ENCODE results near the gene CRELD2.

Gene CRELD2

DNA sequence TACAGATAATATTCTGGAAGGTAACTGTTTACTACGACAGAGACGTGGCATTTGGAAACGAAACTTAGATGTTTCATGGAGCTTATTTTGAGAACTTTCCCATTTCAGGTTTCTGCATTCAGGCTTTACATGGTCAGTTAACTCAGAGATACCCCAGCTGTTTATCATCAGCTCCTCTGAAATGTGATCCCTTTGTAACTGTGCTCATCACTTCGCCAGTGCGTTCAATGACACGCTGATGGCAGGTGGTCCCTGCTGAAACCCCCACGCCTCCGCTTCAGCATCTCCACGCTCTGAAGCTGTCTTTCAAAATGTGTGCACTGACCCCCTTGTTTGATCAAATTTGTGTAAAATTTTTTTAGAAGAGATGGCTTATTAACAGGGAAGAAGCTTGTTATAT is 30.7 kb upstream of the CRELD2 start:
- DNase-seq, result no peak

DNA sequence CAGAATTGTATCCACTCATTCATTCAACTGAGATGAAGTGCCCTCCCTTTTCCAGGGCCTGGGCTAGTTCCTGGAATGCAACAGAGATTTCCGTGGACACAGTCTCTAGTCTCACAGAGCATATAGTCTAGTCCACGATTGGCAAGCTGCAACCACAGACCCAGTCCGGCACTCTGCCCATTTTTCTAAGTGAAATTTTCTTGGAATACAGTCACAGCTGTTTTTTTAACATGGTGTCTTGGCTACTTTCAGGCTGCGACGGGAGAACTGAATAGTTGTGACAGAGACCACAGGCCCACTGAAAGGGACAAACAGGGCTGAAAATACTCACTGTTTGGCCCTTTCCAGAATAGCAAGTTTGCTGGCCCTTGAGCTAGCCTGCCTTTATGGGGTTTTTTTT is 29.4 kb upstream of the CRELD2 start:
- DNase-seq, result no peak

DNA sequence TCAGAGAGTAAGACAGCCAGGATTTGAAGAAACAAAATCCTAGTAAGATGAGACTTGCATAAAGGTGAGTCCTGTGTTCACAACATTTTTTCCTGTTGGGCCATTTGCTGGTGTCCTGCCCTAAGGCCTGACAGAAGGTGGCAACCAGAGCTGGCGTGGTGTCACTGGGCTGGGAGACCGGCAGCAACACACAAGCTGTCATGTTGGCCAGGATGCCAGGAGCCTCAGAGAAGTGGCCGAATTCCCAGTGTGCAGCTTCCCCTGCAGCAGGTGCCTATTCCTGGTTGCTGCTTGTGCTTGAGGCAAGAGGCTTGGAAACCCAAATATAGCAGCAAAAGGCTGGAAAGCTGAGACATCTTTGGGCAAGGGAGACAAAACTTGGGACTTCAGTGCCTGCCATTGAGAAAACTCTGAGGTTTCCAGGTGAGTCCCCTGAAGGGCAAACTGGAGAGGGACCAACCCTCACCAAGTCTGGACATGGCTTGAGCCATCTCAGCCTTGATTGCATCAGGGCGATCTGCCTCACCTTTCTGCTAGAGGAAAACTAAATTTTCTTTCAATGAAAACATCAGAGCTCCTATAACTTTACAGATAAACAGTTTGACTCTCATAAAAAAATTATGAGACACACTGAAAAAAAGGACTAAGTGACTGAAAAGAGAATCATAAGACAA is 26.1 kb upstream of the CRELD2 start:
- no peak for DNase-seq

DNA sequence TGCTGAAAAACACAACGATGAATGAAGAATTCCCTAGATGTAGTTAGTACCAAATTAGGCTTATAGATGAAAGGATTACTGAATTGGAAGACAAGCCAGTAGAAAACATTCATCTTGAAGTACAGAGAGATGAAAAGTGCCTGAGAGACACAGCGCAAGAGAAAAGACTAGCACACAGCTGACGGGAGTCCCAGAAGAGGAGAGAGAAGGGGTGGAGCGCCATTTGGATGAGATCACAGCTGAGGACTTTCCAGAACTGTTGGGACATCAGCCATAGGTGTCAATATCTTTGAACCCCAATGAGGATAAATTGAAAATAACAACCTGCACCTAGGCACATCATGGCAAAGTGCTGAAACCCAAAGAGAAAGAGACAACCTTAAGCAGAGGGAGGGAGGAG is 25.4 kb upstream of the CRELD2 start:
- DNase-seq, result no peak

DNA sequence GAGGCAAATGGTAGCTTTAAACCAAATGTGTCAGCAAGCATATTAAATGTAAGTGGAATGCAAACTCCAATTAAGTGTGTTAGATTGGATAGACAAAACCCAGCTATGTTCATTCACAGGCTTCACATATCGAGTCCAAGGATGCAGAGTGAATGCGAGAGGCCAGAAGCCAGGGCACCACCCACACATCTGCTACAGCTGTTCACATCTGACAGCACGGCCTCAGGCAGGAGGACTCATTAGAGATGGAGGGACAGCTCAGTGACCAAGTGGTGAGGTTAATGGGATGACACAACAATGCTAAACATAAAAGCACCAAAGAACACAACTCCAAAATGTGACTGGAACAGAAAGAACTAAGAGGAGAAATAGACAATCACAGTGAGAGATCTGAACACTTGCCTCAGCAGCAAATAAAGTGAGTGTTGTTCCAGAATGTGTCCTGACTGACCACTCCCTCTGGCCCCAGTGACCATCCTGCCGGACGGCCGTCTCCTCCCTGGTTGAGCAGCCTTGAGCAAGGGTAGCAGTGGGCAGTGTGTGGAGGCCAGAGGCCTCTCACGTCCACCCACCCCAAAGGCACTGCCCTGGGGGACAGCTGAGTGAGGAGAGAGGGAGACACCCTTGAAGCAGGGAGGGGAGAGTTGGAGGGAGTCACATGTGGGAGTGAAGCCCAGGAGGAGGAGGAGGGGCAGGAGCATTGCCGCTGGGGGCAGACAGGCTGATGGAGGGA is 23.9 kb upstream of the CRELD2 start:
- DNase-seq, result no peak

DNA sequence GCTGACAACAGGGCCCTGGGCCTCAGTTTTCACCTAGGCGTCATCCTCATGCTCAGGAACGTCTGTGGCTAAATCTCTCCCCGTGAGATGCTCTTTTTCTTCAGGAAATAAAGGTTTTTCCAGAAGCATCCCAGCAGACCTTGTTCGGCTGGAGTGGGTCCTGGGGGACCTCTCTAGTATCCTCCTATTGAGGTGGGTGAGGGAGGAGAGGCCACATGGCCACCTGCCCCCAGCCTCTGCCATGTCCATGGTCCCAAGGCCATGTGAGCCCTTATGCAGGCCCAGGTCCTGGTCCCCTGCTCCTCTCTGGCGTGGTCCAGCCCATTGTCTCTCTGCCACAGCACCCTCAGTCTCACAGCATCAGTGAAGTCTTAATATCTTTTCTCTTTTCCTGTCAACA is 22.2 kb upstream of the CRELD2 start:
- no peak for DNase-seq

DNA sequence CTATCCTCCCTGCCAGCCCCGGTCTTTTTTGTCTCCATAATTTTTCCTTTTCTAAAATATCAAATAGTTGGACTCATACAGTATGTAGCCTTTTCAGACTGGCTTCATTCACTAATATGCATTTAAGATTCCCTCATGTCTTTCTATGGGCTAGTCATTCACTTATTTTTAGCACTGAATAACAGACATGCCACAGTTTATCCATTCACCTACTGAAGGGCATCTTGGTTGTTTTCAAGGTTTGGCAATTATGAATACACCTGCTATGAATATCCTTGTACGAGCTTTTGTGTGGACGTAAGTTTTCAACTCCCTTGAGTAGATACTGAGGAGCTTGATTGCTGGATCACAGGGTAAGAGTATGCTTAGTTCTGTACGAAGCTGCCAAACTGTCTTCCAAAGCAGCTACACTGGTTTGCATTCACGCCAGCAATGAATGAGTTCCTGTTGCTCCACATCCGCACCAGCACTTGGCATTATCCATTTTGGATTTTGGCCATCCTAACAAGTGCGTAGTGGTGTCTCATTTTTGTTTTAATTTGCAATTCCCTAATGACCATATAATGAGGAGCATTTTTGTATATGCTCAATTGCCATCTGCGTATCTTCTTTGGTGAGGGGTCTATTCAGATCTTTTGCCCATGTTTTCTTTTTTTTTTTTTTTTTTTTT is 21.3 kb upstream of the CRELD2 start:
- no peak for DNase-seq

DNA sequence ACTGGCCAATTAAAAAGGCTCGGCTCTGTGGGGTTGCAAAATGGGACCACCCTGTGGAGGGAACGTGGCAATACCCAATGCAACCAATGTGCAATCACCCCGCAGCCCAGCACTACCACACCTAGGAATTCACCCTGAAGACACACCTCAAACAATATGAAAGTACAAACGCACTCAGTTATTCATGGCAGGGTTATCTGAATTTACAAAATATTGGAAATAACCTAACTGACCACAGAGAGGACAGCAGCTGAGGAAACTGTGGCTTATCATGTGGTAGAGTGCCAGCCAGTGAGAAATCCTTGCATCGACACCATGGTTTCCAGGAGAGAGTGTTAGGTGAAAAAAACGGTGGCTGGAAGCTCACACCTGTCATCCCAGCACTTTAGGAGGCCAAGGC is 18.9 kb upstream of the CRELD2 start:
- no peak for DNase-seq

DNA sequence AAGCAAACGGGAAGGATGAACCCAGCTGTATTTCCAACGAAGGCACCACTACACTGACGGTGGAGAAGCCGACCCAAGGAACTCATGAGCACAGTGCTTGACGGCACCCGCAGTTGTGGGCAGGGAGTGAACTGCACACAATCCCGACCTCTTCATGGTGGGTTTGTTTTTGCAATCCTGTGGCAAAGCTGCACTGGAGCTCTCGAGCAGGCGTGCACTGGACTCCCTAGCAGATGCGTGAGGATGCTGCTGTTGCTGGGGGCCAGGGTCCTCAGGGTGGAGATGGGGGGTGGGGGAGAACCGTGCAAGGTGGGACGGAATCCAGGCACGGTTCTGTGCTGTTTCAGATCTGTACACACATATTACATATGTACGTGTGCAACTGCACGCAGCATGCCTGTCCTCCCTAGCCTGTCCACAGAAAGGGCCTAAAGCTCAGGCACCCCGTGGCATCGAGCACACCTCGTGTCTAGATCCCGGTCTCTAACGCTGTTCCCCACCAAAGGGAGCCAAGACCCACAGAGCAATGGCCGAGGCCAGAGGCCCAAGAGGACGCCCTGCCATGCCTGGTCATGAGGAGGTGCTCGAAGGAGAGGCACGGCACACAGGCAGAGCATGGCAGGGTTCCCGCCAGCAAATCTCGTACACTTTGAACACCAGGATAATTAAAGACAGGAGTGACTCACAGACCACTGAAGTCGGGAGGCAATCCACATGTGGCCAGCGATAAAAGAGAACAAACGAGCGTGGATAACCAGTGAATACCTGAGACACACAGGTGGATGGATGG is 17.8 kb upstream of the CRELD2 start:
- DNase-seq, result no peak

DNA sequence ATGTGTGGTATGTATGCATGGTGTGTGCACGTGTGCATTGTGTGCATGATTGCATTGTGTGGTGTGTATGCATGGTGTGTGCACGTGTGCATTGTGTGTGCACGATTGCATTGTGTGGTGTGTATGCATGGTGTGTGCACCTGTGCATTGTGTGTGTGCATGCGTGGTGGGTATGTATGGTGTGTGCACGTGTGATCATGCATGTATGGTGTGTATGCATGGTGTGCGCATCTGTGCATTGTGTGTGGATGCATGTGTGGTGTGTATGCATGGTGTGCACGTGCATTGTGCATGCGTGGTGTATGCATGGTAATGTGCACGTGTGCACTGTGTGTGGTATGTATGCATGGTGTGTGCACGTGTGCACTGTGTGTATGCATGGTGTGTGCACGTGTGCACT is 17.0 kb upstream of the CRELD2 start:
- no peak for DNase-seq

DNA sequence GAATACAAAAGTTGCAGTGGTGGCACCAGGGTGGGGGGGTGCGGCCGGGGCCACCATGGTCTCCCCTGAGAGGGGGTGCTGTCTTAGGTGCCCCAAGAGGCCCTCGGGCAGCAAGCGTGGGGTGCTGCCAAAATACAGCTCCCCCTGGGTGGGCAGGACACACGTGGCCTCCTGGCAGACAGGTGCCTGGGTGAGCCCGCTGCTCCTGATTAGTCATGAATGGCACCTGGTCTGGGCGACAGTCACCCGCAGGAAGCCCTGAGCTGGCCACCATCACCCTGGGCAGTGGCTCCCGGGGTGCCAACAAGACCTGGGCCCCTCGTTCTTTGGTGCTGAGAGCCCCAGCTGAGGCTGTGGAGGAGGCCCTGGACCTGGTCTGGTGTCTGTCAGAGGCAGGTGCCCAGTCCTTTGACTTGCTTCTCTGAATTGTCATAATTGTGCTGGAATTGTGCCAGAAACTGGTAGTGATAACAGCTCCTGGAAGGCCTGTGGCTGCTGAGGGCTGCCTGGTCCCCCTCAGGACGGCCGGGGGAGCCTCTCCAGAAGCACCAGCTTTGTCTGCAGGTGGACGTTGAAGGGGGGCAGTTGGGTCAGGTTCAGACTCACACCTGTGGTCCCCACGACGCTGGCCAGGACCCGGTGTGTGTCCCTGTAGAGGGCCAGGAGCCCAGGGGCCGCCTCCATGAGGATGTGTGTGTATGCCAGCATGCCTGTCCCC is 15.0 kb upstream of the CRELD2 start:
- DNase-seq, result no peak

DNA sequence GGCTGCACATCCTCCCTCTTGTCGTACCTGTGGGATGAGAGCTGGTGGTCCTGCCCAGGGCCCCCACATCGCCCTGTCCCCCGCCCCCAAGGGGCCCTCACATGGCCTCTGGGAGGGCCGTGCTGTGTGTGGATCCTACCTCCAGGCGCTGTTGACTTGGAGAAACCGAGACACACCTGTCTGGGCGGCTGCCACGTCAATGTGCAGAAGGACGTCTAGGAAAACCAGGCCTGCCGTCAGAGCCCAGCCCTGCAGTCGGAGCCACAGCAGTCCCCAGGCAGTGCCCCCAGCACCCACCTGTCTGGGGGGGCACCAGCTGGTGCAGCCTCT is 14.4 kb upstream of the CRELD2 start:
- DNase-seq, result no peak

DNA sequence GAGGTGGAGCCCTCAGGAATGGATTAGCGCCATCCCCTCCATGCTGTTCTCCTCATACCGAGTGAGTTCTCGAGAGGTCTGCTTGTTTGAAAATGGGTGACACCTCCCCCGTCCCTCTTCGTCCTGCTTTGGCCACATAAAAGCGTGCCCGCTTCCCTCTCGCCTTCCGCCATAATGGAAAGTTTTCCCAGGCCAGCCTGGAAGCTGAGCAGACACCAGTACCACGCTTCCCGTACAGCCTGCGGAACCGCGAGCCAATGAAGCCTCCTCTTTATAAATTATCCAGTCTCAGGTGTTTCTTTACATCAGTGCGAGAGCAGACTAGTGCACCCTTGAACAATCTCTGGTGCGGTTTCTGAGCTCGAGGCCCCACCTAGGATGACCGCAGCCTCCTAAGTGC is 13.0 kb upstream of the CRELD2 start:
- no peak for DNase-seq

DNA sequence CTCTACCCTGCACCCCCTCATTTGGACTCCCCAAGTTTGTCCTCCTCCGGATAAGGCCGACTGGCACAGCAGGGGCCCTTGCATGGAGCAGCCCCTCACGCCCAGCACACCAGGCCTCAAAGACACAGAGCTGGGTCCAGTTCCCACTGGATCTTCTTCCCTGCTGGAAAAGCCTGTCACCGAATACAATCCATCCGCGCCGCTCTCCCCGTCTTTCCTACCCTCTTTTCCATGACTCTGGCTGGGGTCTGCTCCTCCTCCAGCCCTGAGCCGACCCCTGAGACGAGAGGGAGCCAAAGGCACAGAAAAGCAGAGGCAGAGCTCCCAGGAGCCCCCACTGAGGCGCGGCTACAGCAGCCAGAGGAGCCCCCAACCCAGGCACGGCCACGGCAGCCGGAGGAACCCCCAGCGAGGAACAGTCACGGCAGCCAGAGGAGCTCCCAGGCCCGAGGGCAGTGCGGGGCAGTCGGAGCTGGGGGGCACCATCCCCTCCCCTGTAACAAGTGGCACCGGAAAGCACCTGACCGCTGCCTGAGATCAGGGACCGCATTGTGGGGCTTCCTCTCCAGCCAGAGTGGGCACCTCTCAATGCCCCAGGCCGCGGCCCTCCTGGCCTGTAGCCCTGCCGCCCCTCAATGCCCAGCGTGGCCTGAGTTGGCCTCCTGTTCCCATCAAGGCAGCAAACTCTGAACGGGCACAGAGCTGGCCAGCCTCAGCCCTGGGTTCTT is 12.2 kb upstream of the CRELD2 start:
- no peak for DNase-seq

DNA sequence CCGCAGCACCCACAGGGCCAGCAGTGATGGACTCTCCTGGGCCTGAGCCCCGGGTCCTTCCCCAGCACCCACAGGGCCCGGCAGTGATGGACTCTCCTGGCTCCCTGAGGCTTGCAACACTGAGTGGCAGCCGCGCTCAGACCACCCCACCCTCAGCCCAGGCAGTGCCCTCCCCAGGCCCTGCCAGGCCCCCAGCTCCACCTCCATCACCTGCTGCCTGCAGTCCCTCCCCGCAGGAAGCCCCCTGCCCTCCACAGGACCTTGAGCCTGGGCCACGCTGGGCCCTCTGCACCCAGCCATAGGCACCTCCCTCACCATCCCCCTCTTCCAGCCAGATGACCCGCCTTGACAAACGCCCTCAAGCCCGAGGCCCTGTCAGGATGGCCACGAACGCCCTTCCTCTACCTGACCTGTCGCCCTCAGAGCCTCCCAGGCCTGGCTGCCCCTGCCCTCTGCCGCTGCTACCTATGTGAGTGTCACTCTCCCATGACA is 11.6 kb upstream of the CRELD2 start:
- no peak for DNase-seq

DNA sequence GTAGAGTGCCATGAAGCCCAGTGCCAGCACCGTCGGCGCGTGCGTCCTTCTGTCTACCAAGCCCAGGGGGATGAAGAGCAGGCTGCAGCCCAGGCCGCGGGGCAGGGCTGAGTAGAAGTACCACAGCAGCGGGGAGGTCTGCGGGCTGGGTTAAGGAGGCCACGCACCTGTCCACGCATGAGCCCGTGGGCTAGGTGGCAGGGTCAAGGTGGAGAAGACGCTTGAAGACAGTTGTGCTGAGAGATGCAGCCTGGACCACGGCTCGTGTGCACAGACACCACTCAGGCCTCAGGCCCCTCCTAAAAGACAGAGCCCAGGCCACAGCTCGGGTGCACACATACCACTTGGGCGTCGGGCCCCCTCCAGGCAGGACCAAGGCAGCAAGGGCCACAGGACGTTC is 10.6 kb upstream of the CRELD2 start:
- DNase-seq, result no peak

DNA sequence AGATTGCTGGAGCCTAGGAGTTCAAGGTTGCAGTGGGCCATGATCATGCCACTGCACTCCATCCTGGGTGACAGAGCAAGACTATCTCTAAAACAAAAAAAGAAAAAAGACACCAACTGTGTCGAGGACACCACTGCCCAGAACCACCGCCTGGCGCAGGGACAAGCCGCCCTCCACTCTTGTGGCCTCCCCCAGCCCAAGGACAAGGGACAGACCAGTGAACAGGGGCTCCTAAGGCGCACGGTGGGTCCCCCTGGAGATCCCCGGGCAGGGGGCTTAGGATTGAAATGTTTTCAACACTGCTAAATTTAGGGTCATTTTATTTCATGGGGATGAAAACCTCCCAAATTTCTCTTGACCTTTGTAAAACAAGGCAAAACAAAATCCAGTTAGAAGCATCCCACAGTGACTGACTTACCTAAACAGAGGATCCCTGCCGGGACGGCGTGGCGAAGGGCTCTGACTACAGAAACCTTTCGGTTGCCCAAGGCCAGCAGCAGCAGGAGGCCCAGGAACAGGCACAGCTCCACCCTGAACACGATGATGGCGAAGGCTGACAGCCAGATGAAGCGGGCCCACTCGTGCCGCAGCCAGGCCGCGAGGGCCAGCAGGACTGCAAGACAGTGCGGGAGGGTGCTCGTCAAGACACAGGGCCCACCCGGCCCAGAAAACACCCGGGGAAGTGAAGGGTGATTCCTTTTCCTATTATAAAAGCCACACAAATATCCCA is 8.8 kb upstream of the CRELD2 start:
- DNase-seq, result no peak

DNA sequence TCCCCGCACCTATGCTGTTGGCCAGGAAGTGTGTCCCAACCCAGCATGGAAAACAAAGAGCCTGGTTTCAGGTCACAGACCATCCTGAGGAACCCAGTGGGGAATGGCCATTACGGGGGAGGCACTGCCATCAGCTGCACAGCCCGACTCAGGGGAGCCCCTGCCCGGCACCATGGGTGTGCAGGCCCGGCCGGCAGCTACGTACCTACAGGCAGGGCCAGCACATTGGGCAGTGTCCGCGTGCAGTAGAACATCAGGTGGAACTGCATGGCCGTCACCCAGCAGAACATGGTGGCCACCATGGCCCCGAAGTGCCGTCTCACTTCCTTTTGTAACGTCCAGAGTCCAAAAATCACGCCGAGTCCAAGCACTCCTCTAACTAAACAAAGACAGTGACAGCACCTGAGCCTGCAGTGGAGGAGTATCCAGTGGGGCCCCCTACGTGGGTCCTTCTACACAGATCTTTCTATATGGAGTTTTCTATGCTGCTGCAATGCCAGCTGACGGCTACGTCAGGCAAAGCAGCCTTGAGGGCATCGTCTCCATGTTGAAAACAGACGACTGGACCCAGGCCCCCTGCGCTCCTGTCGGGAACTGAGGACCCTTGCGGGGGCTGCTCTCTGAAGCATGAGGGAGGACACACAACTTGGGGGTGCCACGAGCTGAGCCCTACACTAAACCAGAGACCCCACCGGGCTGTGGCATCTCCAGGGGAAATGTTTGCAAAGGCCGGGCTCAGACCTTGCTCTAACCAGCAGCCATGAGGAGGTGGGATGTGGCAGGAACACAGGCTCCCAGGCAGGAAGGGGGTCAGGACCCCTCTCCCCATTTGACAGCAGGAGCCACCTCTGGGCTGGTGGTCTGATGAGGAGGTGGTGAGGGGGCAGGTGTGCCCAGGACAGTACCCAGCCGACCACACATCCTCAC is 7.9 kb upstream of the CRELD2 start:
- no peak for DNase-seq

DNA sequence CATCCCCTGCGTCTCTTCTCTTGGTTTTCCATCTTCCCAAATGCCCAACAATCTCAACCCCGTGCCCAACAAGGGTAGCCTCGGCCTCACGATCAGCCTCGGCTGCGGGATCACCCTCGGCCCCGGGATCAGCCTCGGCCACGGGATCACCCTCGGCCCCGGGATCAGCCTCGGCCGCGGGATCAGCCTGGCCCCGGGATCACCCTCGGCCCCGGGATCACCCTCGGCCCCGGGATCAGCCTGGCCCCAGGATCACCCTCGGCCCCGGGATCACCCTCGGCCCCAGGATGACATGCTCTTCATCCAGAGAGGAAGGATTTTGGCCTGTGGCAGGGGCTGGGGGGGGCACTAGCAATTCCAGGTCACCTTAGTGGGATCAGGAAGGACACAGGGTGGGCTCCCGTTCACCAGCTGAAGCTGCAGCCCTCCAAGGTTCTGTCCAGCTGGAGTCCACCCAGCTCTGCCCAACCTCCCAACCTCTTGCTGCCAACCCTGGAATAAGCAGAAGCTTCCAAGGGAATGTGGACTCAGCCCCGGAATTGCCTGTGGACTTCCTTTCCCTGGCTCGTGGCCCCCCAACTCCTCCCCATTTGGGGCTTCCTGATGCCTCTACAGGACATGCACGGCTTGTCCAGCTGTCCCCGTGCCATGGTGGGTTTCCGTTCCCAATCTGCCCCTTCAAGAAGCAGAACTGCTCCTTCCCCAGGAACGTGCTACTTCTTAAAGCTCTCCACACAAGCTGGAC is 6.4 kb upstream of the CRELD2 start:
- no peak for DNase-seq

Data from CD4-positive, alpha-beta T cell treated with Interferon alpha-2 for 1 hour (primary cell).